ENCODE data around the gene JUNB. TPM values are rescaled to one million over a fixed set of nuclear protein-coding genes. Genes with fewer than 3 reads are reported as not detected.

JUNB gene
- total and polyA plus RNA-seq, 2 of the 13 experiments (the other 11 are each of a cell fraction or from before 2014, with no cell fraction given), result 7.7 to 8.2 TPM

DNA sequence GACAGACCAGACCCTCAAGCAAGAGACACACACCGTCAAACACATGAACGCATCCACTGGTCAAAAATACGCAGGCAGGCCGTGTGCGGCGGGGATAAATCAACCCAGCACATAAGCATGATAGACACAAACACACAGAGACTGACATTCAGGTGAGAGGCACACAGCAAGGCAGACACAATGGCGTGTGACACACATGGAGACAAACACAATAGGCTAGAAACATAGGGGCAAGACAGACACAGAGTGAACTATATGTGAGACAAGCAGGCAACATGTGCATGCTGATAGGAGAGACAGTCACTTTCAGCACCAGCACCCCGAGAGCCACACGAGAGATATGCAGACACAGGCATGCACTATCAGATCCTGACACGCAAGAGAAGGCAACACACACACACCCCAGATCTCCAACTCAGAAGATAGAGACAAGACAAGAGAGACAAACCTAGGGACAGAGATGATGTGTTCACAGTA is 6.9 kb upstream of the JUNB start (continued):
- TF ChIP-seq NR2F6 (IDR thresholded peaks at IDR 0.05) (no peak), NR2F6 (CRISPR knock-in tag; IDR thresholded peaks at IDR 0.05) (no peak), ARNT (IDR thresholded peaks at IDR 0.05) (no peak), ATAD3A (CRISPR knock-in tag; IDR thresholded peaks at IDR 0.05) (no peak), PHF20 (CRISPR knock-in tag; IDR thresholded peaks at IDR 0.05) (no peak), ZNF572 (CRISPR knock-in tag; IDR thresholded peaks at IDR 0.05) (no peak), ZC3H13 (CRISPR knock-in tag; IDR thresholded peaks at IDR 0.05) (0 out of 2 replicates have a peak, but pooled peaks have one; percentile 48), SRSF9 (IDR thresholded peaks at IDR 0.05; ENCODE audit: borderline replicate concordance, insufficient read depth, low read depth, low read length, poor library complexity, severe bottlenecking) (no peak), RNF2 (conservative IDR thresholded peaks at IDR 0.05; ENCODE audit: low read depth) (no peak), LCORL (IDR thresholded peaks at IDR 0.05) (no peak), LCORL (CRISPR knock-in tag; IDR thresholded peaks at IDR 0.05) (no peak), ZNF264 (CRISPR knock-in tag; IDR thresholded peaks at IDR 0.05) (no peak), ZNF780A (CRISPR knock-in tag; IDR thresholded peaks at IDR 0.05) (no peak)
- TF ChIP-seq, protein P1, sequence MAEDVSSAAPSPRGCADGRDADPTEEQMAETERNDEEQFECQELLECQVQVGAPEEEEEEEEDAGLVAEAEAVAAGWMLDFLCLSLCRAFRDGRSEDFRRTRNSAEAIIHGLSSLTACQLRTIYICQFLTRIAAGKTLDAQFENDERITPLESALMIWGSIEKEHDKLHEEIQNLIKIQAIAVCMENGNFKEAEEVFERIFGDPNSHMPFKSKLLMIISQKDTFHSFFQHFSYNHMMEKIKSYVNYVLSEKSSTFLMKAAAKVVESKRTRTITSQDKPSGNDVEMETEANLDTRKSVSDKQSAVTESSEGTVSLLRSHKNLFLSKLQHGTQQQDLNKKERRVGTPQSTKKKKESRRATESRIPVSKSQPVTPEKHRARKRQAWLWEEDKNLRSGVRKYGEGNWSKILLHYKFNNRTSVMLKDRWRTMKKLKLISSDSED (CRISPR knock-in tag; IDR thresholded peaks at IDR 0.05), result no peak
- TF ChIP-seq, protein P2, sequence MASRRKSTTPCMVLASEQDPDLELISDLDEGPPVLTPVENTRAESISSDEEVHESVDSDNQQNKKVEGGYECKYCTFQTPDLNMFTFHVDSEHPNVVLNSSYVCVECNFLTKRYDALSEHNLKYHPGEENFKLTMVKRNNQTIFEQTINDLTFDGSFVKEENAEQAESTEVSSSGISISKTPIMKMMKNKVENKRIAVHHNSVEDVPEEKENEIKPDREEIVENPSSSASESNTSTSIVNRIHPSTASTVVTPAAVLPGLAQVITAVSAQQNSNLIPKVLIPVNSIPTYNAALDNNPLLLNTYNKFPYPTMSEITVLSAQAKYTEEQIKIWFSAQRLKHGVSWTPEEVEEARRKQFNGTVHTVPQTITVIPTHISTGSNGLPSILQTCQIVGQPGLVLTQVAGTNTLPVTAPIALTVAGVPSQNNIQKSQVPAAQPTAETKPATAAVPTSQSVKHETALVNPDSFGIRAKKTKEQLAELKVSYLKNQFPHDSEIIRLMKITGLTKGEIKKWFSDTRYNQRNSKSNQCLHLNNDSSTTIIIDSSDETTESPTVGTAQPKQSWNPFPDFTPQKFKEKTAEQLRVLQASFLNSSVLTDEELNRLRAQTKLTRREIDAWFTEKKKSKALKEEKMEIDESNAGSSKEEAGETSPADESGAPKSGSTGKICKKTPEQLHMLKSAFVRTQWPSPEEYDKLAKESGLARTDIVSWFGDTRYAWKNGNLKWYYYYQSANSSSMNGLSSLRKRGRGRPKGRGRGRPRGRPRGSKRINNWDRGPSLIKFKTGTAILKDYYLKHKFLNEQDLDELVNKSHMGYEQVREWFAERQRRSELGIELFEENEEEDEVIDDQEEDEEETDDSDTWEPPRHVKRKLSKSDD (CRISPR knock-in tag; IDR thresholded peaks at IDR 0.05; ENCODE audit: low read depth), result no peak
- TF ChIP-seq, protein P3, sequence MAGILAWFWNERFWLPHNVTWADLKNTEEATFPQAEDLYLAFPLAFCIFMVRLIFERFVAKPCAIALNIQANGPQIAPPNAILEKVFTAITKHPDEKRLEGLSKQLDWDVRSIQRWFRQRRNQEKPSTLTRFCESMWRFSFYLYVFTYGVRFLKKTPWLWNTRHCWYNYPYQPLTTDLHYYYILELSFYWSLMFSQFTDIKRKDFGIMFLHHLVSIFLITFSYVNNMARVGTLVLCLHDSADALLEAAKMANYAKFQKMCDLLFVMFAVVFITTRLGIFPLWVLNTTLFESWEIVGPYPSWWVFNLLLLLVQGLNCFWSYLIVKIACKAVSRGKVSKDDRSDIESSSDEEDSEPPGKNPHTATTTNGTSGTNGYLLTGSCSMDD (CRISPR knock-in tag; IDR thresholded peaks at IDR 0.05), result no peak
- TF ChIP-seq, protein P4, sequence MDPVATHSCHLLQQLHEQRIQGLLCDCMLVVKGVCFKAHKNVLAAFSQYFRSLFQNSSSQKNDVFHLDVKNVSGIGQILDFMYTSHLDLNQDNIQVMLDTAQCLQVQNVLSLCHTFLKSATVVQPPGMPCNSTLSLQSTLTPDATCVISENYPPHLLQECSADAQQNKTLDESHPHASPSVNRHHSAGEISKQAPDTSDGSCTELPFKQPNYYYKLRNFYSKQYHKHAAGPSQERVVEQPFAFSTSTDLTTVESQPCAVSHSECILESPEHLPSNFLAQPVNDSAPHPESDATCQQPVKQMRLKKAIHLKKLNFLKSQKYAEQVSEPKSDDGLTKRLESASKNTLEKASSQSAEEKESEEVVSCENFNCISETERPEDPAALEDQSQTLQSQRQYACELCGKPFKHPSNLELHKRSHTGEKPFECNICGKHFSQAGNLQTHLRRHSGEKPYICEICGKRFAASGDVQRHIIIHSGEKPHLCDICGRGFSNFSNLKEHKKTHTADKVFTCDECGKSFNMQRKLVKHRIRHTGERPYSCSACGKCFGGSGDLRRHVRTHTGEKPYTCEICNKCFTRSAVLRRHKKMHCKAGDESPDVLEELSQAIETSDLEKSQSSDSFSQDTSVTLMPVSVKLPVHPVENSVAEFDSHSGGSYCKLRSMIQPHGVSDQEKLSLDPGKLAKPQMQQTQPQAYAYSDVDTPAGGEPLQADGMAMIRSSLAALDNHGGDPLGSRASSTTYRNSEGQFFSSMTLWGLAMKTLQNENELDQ (CRISPR knock-in tag; IDR thresholded peaks at IDR 0.05; ENCODE audit: borderline replicate concordance), result no peak

All from HepG2 (cell line).